ENCODE data around the gene PXDC1. TPM values are rescaled to one million over a fixed set of nuclear protein-coding genes. Genes with fewer than 3 reads are reported as not detected.

Gene PXDC1
- total RNA-seq, 2 experiments from 2014 or later = 0.17 to 0.27 TPM

DNA sequence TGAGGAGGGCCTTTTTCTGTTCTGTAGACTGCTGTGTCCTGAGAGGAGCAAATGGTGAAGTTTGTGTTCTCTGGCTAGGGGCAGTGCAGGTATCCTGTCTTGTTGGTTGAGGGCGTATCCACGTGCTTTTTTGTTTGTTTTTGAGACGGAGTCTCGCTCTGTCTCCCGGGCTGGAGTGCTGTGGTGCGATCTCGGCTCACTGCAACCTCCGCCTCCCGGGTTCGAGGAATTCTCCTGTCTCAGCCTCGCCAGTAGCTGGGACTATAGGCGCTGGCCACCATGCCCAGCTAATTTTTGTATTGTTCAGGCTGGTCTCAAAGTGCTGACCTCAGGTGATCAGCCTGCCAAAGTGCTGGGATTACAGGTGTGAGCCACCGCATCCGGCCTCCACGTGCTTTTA lies 10.8 kb upstream of the PXDC1 start:
- H3K4me3 ChIP-seq (ENCODE audit: low read length) = no peak overlapping the region
- DNase-seq (no peak), ATAC-seq (ENCODE audit: poor library complexity) (no peak)
- H3K4me1 ChIP-seq (ENCODE audit: insufficient read depth, low read length) = no peaks in the 10 kb centered on the region
- TF ChIP-seq, protein P1, sequence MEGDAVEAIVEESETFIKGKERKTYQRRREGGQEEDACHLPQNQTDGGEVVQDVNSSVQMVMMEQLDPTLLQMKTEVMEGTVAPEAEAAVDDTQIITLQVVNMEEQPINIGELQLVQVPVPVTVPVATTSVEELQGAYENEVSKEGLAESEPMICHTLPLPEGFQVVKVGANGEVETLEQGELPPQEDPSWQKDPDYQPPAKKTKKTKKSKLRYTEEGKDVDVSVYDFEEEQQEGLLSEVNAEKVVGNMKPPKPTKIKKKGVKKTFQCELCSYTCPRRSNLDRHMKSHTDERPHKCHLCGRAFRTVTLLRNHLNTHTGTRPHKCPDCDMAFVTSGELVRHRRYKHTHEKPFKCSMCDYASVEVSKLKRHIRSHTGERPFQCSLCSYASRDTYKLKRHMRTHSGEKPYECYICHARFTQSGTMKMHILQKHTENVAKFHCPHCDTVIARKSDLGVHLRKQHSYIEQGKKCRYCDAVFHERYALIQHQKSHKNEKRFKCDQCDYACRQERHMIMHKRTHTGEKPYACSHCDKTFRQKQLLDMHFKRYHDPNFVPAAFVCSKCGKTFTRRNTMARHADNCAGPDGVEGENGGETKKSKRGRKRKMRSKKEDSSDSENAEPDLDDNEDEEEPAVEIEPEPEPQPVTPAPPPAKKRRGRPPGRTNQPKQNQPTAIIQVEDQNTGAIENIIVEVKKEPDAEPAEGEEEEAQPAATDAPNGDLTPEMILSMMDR (IDR thresholded peaks at IDR 0.05) = no peak
- ChIA-PET CTCF (no interaction called here), POLR2A (no interaction called here)
- H3K36me3 ChIP-seq (ENCODE audit: insufficient read depth, low read length) = no peaks in the 10 kb centered on the region
- H3K9me3 Mint-ChIP-seq = no peaks in the 10 kb centered on the region
- H3K4me1 Mint-ChIP-seq (ENCODE audit: low read depth) = no peaks in the 10 kb centered on the region
- peaks cover 28% of the 10 kb centered on the region for H3K27me3 Mint-ChIP-seq
- intact Hi-C loops (cut with DNase I, micrococcal nuclease) = no loop called here
- H3K27ac ChIP-seq (ENCODE audit: low read depth in 1 of 2, low read length in 2 of 2) = no peak overlapping the region
- H3K9me3 ChIP-seq (ENCODE audit: control insufficient read depth in 1 of 2, insufficient read depth in 1 of 2, low read length in 2 of 2) = peaks cover 0 to 4% of the 10 kb centered on the region in 2 experiments
- no peak overlapping the region for H3K4me3 Mint-ChIP-seq
- H3K27ac Mint-ChIP-seq = no peak overlapping the region
- no peaks in the 10 kb centered on the region for H3K36me3 Mint-ChIP-seq (ENCODE audit: low read depth)
- peaks cover 0 to 3% of the 10 kb centered on the region in 2 experiments for H3K27me3 ChIP-seq (ENCODE audit: control insufficient read depth in 1 of 2, insufficient read depth in 2 of 2, low read length in 2 of 2)

DNA sequence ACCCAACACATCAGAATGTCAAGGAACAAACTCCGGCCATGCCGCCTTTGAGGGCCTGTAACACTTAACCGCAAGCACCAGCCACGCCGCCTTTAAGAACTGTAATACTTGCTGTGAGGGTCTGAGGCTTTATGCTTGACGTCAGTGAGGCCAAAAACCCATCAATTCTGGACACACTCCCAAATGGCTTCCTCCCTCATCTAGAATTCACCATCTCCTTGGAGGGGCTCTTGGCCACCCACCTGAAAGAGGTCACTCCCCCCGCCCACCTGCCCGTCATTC lies 10.4 kb upstream of the PXDC1 start:
- intact Hi-C loops (cut with DNase I, micrococcal nuclease) = no loop called here
- no peak overlapping the region for H3K27ac Mint-ChIP-seq
- ChIA-PET POLR2A (no interaction called here), CTCF (no interaction called here)
- Histone ChIP-seq H3K36me3 (ENCODE audit: insufficient read depth, low read length) (no peaks in the 10 kb centered on the region), H3K9me3 (ENCODE audit: control insufficient read depth in 1 of 2, insufficient read depth in 1 of 2, low read length in 2 of 2) (peaks cover 0 to 4% of the 10 kb centered on the region in 2 experiments), H3K4me3 (ENCODE audit: low read length) (no peak overlapping the region), H3K4me1 (ENCODE audit: insufficient read depth, low read length) (no peaks in the 10 kb centered on the region), H3K27me3 (ENCODE audit: control insufficient read depth in 1 of 2, insufficient read depth in 2 of 2, low read length in 2 of 2) (peaks cover 0 to 3% of the 10 kb centered on the region in 2 experiments), H3K27ac (ENCODE audit: low read depth in 1 of 2, low read length in 2 of 2) (no peak overlapping the region)
- H3K36me3 Mint-ChIP-seq (ENCODE audit: low read depth) = no peaks in the 10 kb centered on the region
- DNase-seq (no peak), ATAC-seq (ENCODE audit: poor library complexity) (no peak)
- H3K4me1 Mint-ChIP-seq (ENCODE audit: low read depth) = no peaks in the 10 kb centered on the region
- H3K9me3 Mint-ChIP-seq = no peaks in the 10 kb centered on the region
- TF ChIP-seq, protein P1 (IDR thresholded peaks at IDR 0.05) = no peak
- peaks cover 25% of the 10 kb centered on the region for H3K27me3 Mint-ChIP-seq
- H3K4me3 Mint-ChIP-seq = no peak overlapping the region

DNA sequence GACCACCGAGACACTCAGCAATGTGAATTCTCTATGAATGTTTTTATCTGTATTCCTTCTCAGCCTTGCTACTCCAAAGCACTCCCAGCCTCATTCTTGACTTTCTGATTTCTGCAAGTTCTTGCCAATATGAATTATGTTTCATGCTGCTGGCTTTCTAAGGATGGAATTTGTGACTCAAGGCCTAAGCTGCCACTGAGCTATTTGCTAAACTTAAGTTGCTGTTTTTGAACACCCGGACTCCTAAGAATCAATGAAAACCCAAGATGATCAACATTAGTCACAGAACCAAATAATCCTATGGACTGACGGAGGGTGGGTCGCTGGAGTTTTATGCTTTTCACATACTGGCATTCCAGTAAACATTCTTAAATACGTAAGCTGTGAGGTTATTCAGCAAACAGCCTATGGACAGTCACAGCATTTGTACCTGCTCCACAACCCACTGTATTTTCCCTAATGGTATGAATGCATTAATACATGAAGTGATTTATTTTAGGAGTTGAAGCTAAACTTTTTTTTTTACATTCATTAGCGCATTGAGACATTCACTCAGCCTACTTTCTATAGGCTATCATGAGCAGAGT lies 8.2 kb upstream of the PXDC1 start:
- no peak overlapping the region for H3K27ac Mint-ChIP-seq
- DNase-seq (no peak), ATAC-seq (ENCODE audit: poor library complexity) (no peak)

More for the DNA sequence above, 8.2 kb upstream of the PXDC1 start:
- Mint-ChIP-seq H3K27me3 (peaks cover 21% of the 10 kb centered on the region), H3K4me1 (ENCODE audit: low read depth) (no peaks in the 10 kb centered on the region), H3K9me3 (no peaks in the 10 kb centered on the region), H3K4me3 (no peak overlapping the region), H3K36me3 (ENCODE audit: low read depth) (no peaks in the 10 kb centered on the region)
- H3K4me1 ChIP-seq (ENCODE audit: insufficient read depth, low read length) = no peaks in the 10 kb centered on the region
- H3K9me3 ChIP-seq (ENCODE audit: control insufficient read depth in 1 of 2, insufficient read depth in 1 of 2, low read length in 2 of 2) = peaks cover 0 to 4% of the 10 kb centered on the region in 2 experiments
- POLR2A ChIA-PET = no interaction called here
- no peak overlapping the region for H3K4me3 ChIP-seq (ENCODE audit: low read length)
- CTCF ChIA-PET = no interaction called here
- H3K27ac ChIP-seq (ENCODE audit: low read depth in 1 of 2, low read length in 2 of 2) = no peak overlapping the region
- intact Hi-C loops (cut with DNase I, micrococcal nuclease) = no loop called here
- no peaks in the 10 kb centered on the region for H3K36me3 ChIP-seq (ENCODE audit: insufficient read depth, low read length)
- no peaks in the 10 kb centered on the region for H3K27me3 ChIP-seq (ENCODE audit: control insufficient read depth in 1 of 2, insufficient read depth in 2 of 2, low read length in 2 of 2)
- TF ChIP-seq, protein P1 (IDR thresholded peaks at IDR 0.05) = no peak

Measured in CD4-positive, alpha-beta T cell (primary cell).